K562 (cell line): ENCODE measurements around the gene RPS6KA2. TPM values are rescaled to one million over a fixed set of nuclear protein-coding genes. Genes with fewer than 3 reads are reported as not detected.

Source experiments
- ATAC-seq: fragments of 200-7000 bp; cut with Tn5 transposase; 3 replicates; pipeline ENCODE4 v1.9.1; 2020; ENCODE audit warnings: moderate library complexity
- BruUV-seq: library from RNA; stranded (reverse); fragments of 400-500 nt; replicated peaks from 2 replicates; lab custom pipeline; 2021; lab: Mats Ljungman, UMichigan
- CTCF ChIA-PET: fragments of 300-600 bp; formaldehyde crosslinking; extraction: SDS; loops from one replicate; lab custom pipeline; 2021; ENCODE audit warnings: low intra/inter-chr PET ratio; lab: Yijun Ruan, JAX
- POLR2A ChIA-PET: fragments of 300-600, 350-650 bp; sonication (Branson Sonifier 250); formaldehyde crosslinking; extraction: SDS; loops from one replicate; lab custom pipeline; 2021; ENCODE audit warnings: antibody characterized with exemption, inconsistent platforms; lab: Yijun Ruan, JAX
- DNase-seq, 4 experiments: peaks; one replicate each; pipeline versions ENCODE4 v3.0.0 to v3.0.0-alpha.2; 2011 to 2018; ENCODE audit warnings: low spot score in 3 of 4, mixed read lengths in 3 of 4; ENCODE audit errors: extremely low read depth in 1 of 4
- FAIRE-seq: peaks from 2 replicates; lab custom pipeline; 2011; peaks lifted over from hg19 to GRCh38; lab: Jason Lieb, UNC
- H2AFZ ChIP-seq: 2 replicates; pipeline ENCODE4 v1.6.0; 2011; ENCODE audit warnings: low read depth, low read length, control low read depth, inconsistent platforms
- H3K27ac ChIP-seq: fragments of 200-600 bp; 3 replicates; pipeline ENCODE4 v1.8.0; 2011; ENCODE audit warnings: low read depth, mild to moderate bottlenecking, control low read depth, inconsistent platforms, low read length, moderate library complexity, mixed read lengths; ENCODE audit errors: extremely low read depth
- H3K27me3 ChIP-seq, 2 experiments: fragments of 300-600 bp in 1 of 2; 2 replicates in 1 of 2; 3 replicates in 1 of 2; pipeline versions ENCODE4 v1.6.0 to v1.8.0; 2011; ENCODE audit warnings: inconsistent platforms in 2 of 2, low read length in 2 of 2, mild to moderate bottlenecking in 1 of 2, mixed read lengths in 1 of 2, moderate library complexity in 1 of 2; ENCODE audit not compliant: control insufficient read depth in 2 of 2, insufficient read depth in 2 of 2
- H3K36me3 ChIP-seq: fragments of 300-600 bp; 3 replicates; pipeline ENCODE4 v1.8.0; 2011; ENCODE audit warnings: mild to moderate bottlenecking, low read length, inconsistent platforms; ENCODE audit not compliant: control insufficient read depth, insufficient read depth
- H3K4me1 ChIP-seq, 2 experiments: fragments of 200-600 bp in 1 of 2; replicated peaks in 1 of 2; 2 replicates in 1 of 2; 3 replicates in 1 of 2; pipeline versions ENCODE4 v1.5.1 to v1.8.0; 2011; ENCODE audit warnings: inconsistent platforms in 2 of 2, low read length in 2 of 2, mild to moderate bottlenecking in 1 of 2, mixed read lengths in 1 of 2, moderate library complexity in 1 of 2; ENCODE audit not compliant: control insufficient read depth in 2 of 2, insufficient read depth in 2 of 2
- H3K4me2 ChIP-seq: 2 replicates; pipeline ENCODE4 v1.6.1; 2011; ENCODE audit warnings: low read length, control low read depth, inconsistent platforms, mixed read lengths; ENCODE audit not compliant: insufficient read depth
- H3K4me3 ChIP-seq: fragments of 200-600 bp; sonication (generic), shearing (Covaris generic); 2 replicates; pipeline ENCODE4 v1.5.1; 2016; ENCODE audit warnings: control low read depth, inconsistent platforms
- H3K79me2 ChIP-seq: fragments of 200-600 bp; 3 replicates; pipeline ENCODE4 v1.8.0; 2011; ENCODE audit warnings: low read length, inconsistent platforms; ENCODE audit not compliant: control insufficient read depth, insufficient read depth
- H3K9ac ChIP-seq, 2 experiments: 2 replicates each; pipeline versions ENCODE4 v1.6.0 to v1.6.1; 2011; ENCODE audit warnings: low read depth in 2 of 2, low read length in 2 of 2, control low read depth in 1 of 2, inconsistent platforms in 1 of 2, mild to moderate bottlenecking in 1 of 2, mixed read lengths in 1 of 2; ENCODE audit not compliant: insufficient read depth in 1 of 2
- H3K9me1 ChIP-seq: one replicate; pipeline ENCODE4 v1.6.0; 2011; ENCODE audit warnings: inconsistent platforms, mild to moderate bottlenecking, low read length, moderate library complexity; ENCODE audit not compliant: control insufficient read depth, insufficient read depth
- H3K9me3 ChIP-seq: replicated peaks from 2 replicates; pipeline ENCODE4 v1.5.1; 2011; ENCODE audit warnings: low read depth, low read length, inconsistent platforms; ENCODE audit not compliant: control insufficient read depth, insufficient read depth
- H4K20me1 ChIP-seq: replicated peaks from 2 replicates; pipeline ENCODE4 v1.6.1; 2011; ENCODE audit warnings: low read length, inconsistent platforms, mixed read lengths; ENCODE audit not compliant: control insufficient read depth, insufficient read depth
- ARHGAP35 ChIP-seq: fragments of 450-650 bp; IDR thresholded peaks from 2 replicates; pipeline ENCODE4 v1.6.1; 2018; ENCODE audit not compliant: partially characterized antibody
- CHD1 ChIP-seq: fragments of 200-600 bp; sonication (generic); IDR thresholded peaks from one replicate; pipeline ENCODE4 v1.6.1; 2012; ENCODE audit warnings: mild to moderate bottlenecking, moderate library complexity, low read length, inconsistent platforms
- E2F6 ChIP-seq, 2 experiments: IDR thresholded peaks; 2 replicates each; pipeline ENCODE4 v1.6.1; 2011; ENCODE audit warnings: borderline replicate concordance in 1 of 2, control low read depth in 1 of 2, low read depth in 1 of 2, low read length in 1 of 2, mild to moderate bottlenecking in 1 of 2, mixed read lengths in 1 of 2, moderate library complexity in 1 of 2; ENCODE audit not compliant: insufficient read depth in 1 of 2, insufficient read length in 1 of 2, poor library complexity in 1 of 2, severe bottlenecking in 1 of 2; ENCODE audit errors: extremely low read depth in 1 of 2
- IRF2 ChIP-seq: sonication (generic); formaldehyde crosslinking; IDR thresholded peaks from 2 replicates; pipeline ENCODE4 v1.8.1; 2022; ENCODE audit warnings: mild to moderate bottlenecking, missing genetic modification reagents
- MIER1 ChIP-seq: fragments of 450-650 bp; IDR thresholded peaks from 2 replicates; pipeline ENCODE4 v1.6.1; 2016; ENCODE audit warnings: antibody characterized with exemption, mild to moderate bottlenecking, low read depth
- NR3C1 ChIP-seq: sonication (generic); formaldehyde crosslinking; IDR thresholded peaks from 2 replicates; pipeline ENCODE4 v1.8.1; 2022; ENCODE audit warnings: missing genetic modification reagents
- PATZ1 ChIP-seq: fragments of 250-450 bp; sonication (Bioruptor Pico); IDR thresholded peaks from 2 replicates; pipeline ENCODE4 v1.5.0; 2020; ENCODE audit warnings: mild to moderate bottlenecking, borderline replicate concordance
- PKNOX1 ChIP-seq: fragments of 450-650 bp; IDR thresholded peaks from 2 replicates; pipeline ENCODE4 v1.6.1; 2016
- RHOXF2B ChIP-seq: fragments of 250-450 bp; sonication (Bioruptor Pico); conservative IDR thresholded peaks from 2 replicates; pipeline ENCODE4 v1.5.1; 2021
- TFE3 ChIP-seq: fragments of 450-650 bp; formaldehyde crosslinking; IDR thresholded peaks from 2 replicates; pipeline ENCODE4 v1.4.0; 2020; ENCODE audit warnings: mild to moderate bottlenecking, mixed read lengths
- TRIM24 ChIP-seq, 2 experiments: fragments of 450-650 bp; IDR thresholded peaks; 2 replicates each; pipeline ENCODE4 v1.6.1; 2016
- TRIM28 ChIP-seq: fragments of 450-650 bp; IDR thresholded peaks from 2 replicates; pipeline ENCODE4 v1.6.1; 2017
- ZFP91 ChIP-seq: sonication (generic); formaldehyde crosslinking; IDR thresholded peaks from 2 replicates; pipeline ENCODE4 v1.8.0; 2022; ENCODE audit warnings: mild to moderate bottlenecking, missing genetic modification reagents
- WGBS: fragments of 100-300 bp; shearing (Covaris generic); methylation state at CpG from one replicate; pipeline ENCODE4 v1.1.6; 2016; ENCODE audit warnings: low coverage, mixed read lengths; ENCODE audit not compliant: insufficient coverage; ENCODE audit errors: missing lambda C conversion rate; 5-methylcytosine and 5-hydroxymethylcytosine counted together
- in situ Hi-C: fragments of 300-500 bp; cut with MboI; formaldehyde crosslinking; loops from 4 replicates; pipeline ENCODE4 v1.15.0; 2018; ENCODE audit warnings: inconsistent platforms, mixed read lengths
- intact Hi-C: fragments of 100-400 bp; cut with micrococcal nuclease; formaldehyde crosslinking; loops from 2 replicates; pipeline ENCODE4 v1.14.2; 2022
- polyA plus RNA-seq, 8 experiments: library from polyadenylated mRNA; depleted of rRNA in 4 of 8; stranded (reverse) in 5 of 8; unstranded in 3 of 8; fragments of >200 nt; fragmentation: Nextera tagmentation in 2 of 8; fragmentation: Illumina TruSeq in 1 of 8; extraction: Ambion mirVana in 2 of 8; extraction: Trizol in 1 of 8; gene quantifications; 2 replicates each; pipeline versions ENCODE4 v1.2.1 to v1.2.3, GENCODE V29; 2011 to 2014; ENCODE audit warnings: inconsistent platforms in 1 of 8, missing spikeins in 1 of 8
- total RNA-seq, 7 experiments: library from RNA; depleted of rRNA in 6 of 7; stranded (reverse); fragments of >200 nt in 6 of 7; fragmentation: Illumina TruSeq in 2 of 7; extraction: Trizol in 2 of 7; gene quantifications; 2 replicates each; pipeline versions ENCODE4 v1.2.1 to v1.2.3, GENCODE V29; 2011 to 2021; ENCODE audit warnings: low replicate concordance in 1 of 7

The RPS6KA2 gene
- total and polyA plus RNA-seq, 9 of the 15 experiments (the other 6 are each of a cell fraction or from before 2014, with no cell fraction given), result 0.29 to 1.00 (median 0.53) TPM

- ChIA-PET POLR2A (interaction anchor here (0.7 to 1.1 kb wide), 4 partner anchors 10 to 920 kb away, joined by 3 read pairs; no protein-coding TSS in a partner anchor), CTCF (no interaction called here)
- H3K36me3 ChIP-seq, result no peaks in the 10 kb centered on the region
- no peaks in the 10 kb centered on the region for H3K9me1 ChIP-seq
- WGBS, result 4% methylated on average over 22 of the region's 22 CpGs
- BruUV-seq, result no TSS peak
- no peak overlapping the region for H3K27ac ChIP-seq
- no peak overlapping the region for H3K9ac ChIP-seq
- no peak overlapping the region for H3K4me3 ChIP-seq
- intact Hi-C loops, result no loop called here
- H3K27me3 ChIP-seq, result peaks cover 51 to 66% of the 10 kb centered on the region in 2 experiments
- no peak for ATAC-seq
- H4K20me1 ChIP-seq, result 0 out of 2 replicates have a peak, but pooled peaks cover 4% of the 10 kb centered on the region
- no peak overlapping the region for H2AFZ ChIP-seq
- H3K4me2 ChIP-seq, result no peak overlapping the region
- FAIRE-seq, result no peak
- no peaks in the 10 kb centered on the region for H3K4me1 ChIP-seq
- no peak for DNase-seq
- no peaks in the 10 kb centered on the region for H3K9me3 ChIP-seq
- H3K79me2 ChIP-seq, result no peaks in the 10 kb centered on the region
- TF ChIP-seq IRF2 (no peak), MIER1 (no peak), TRIM28 (no peak), E2F6 (IDR thresholded peaks at IDR 0.05; ENCODE audit: borderline replicate concordance in 1 of 2, extremely low read depth in 1 of 2, insufficient read depth in 1 of 2, insufficient read length in 1 of 2, low read depth in 1 of 2, low read length in 1 of 2, poor library complexity in 1 of 2, severe bottlenecking in 1 of 2) (no peak), TRIM24 (IDR thresholded peaks at IDR 0.05) (no peak), RHOXF2B (CRISPR knock-in tag) (no peak), ZFP91 (no peak), PATZ1 (CRISPR knock-in tag) (no peak), ARHGAP35 (no peak), CHD1 (no peak), NR3C1 (CRISPR knock-in tag) (no peak), TFE3 (CRISPR knock-in tag) (no peak), PKNOX1 (no peak)
- in situ Hi-C loops, result no loop called here
Observed at GRCh38 chr6:166423051-166423745, 203.9 kb downstream of the RPS6KA2 start.
